ENCODE measurements around the gene TRAF3IP1.

GRCh38 chr2:238420442-238420841 is 100.1 kb downstream of the TRAF3IP1 start:
- TF ChIP-seq SUZ12 (IDR thresholded peaks at IDR 0.05) (no peak), FOXM1 (IDR thresholded peaks at IDR 0.05; ENCODE audit: borderline replicate concordance) (no peak), SP1 (IDR thresholded peaks at IDR 0.05) (no peak), ZNF384 (IDR thresholded peaks at IDR 0.05) (no peak), CTBP1 (IDR thresholded peaks at IDR 0.05; ENCODE audit: borderline replicate concordance) (no peak)
- TF ChIP-seq, protein P1, sequence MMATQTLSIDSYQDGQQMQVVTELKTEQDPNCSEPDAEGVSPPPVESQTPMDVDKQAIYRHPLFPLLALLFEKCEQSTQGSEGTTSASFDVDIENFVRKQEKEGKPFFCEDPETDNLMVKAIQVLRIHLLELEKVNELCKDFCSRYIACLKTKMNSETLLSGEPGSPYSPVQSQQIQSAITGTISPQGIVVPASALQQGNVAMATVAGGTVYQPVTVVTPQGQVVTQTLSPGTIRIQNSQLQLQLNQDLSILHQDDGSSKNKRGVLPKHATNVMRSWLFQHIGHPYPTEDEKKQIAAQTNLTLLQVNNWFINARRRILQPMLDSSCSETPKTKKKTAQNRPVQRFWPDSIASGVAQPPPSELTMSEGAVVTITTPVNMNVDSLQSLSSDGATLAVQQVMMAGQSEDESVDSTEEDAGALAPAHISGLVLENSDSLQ (IDR thresholded peaks at IDR 0.05), result no peak
